HepG2 (cell line): ENCODE data around the gene CNR1. TPM values are rescaled to one million over a fixed set of nuclear protein-coding genes. Genes with fewer than 3 reads are reported as not detected.

Experiments used
- ATAC-seq: fragments of 200-7000 bp; cut with Tn5 transposase; 3 replicates; pipeline ENCODE4 v1.9.1; 2020; ENCODE audit warnings: mild to moderate bottlenecking, moderate library complexity
- BruUV-seq: library from RNA; stranded (reverse); fragments of 400-500 nt; replicated peaks from 2 replicates; lab custom pipeline; 2021; lab: Mats Ljungman, UMichigan
- CTCF ChIA-PET: fragments of 300-600 bp; formaldehyde crosslinking; extraction: SDS; loops from one replicate; lab custom pipeline; 2021; ENCODE audit warnings: low total read pairs, inconsistent platforms, low intra/inter-chr PET ratio; lab: Yijun Ruan, JAX
- POLR2A ChIA-PET: fragments of 350-600 bp; sonication (Branson Sonifier 250); formaldehyde crosslinking; loops from one replicate; lab custom pipeline; 2020; ENCODE audit warnings: antibody characterized with exemption, inconsistent platforms; lab: Yijun Ruan, JAX
- DNase-seq: peaks from one replicate; pipeline ENCODE4 v3.0.0-alpha.2; 2015; ENCODE audit warnings: low spot score
- FAIRE-seq: peaks from 3 replicates; lab custom pipeline; 2011; peaks lifted over from hg19 to GRCh38; lab: Jason Lieb, UNC
- H2AFZ ChIP-seq: one replicate; pipeline ENCODE4 v1.6.1; 2011; ENCODE audit warnings: low read length, inconsistent platforms
- H3K27ac ChIP-seq: fragments of 300-600 bp; 3 replicates; pipeline ENCODE4 v1.8.0; 2011; ENCODE audit warnings: mixed run types, mild to moderate bottlenecking, mixed read lengths, low read length, inconsistent platforms; ENCODE audit not compliant: insufficient read depth; ENCODE audit errors: extremely low read length
- H3K27me3 ChIP-seq, 2 experiments: fragments of 200-600 bp in 1 of 2; 2 replicates in 1 of 2; 3 replicates in 1 of 2; pipeline versions ENCODE4 v1.6.0 to v1.8.0; 2011; ENCODE audit warnings: low read length in 2 of 2, mild to moderate bottlenecking in 2 of 2, moderate library complexity in 2 of 2, inconsistent platforms in 1 of 2; ENCODE audit not compliant: insufficient read depth in 2 of 2, control insufficient read depth in 1 of 2
- H3K36me3 ChIP-seq, 2 experiments: fragments of 200-600 bp in 1 of 2; replicated peaks in 1 of 2; 2 replicates in 1 of 2; 3 replicates in 1 of 2; pipeline versions ENCODE4 v1.5.1 to v1.8.0; 2011; ENCODE audit warnings: low read length in 2 of 2, inconsistent platforms in 1 of 2; ENCODE audit not compliant: insufficient read depth in 2 of 2, control insufficient read depth in 1 of 2
- H3K4me1 ChIP-seq: 2 replicates; pipeline ENCODE4 v1.5.1; 2012; ENCODE audit warnings: low read length, inconsistent platforms; ENCODE audit not compliant: insufficient read depth
- H3K4me2 ChIP-seq: 2 replicates; pipeline ENCODE4 v1.6.0; 2011; ENCODE audit warnings: low read depth, low read length, inconsistent platforms
- H3K4me3 ChIP-seq, 3 experiments: fragments of 200-600 bp in 1 of 3; sonication (generic), shearing (Covaris generic) in 1 of 3; replicated peaks in 1 of 3; 2 replicates each; pipeline ENCODE4 v1.5.1; 2011 to 2016; ENCODE audit warnings: low read length in 3 of 3, inconsistent platforms in 2 of 3, low read depth in 2 of 3, mild to moderate bottlenecking in 2 of 3, control low read depth in 1 of 3, mixed read lengths in 1 of 3; ENCODE audit not compliant: insufficient read depth in 1 of 3
- H3K79me2 ChIP-seq: one replicate; pipeline ENCODE4 v1.6.1; 2011; ENCODE audit warnings: low read length, inconsistent platforms; ENCODE audit not compliant: insufficient read depth
- H3K9ac ChIP-seq: 2 replicates; pipeline ENCODE4 v1.6.0; 2011; ENCODE audit warnings: mild to moderate bottlenecking, low read depth, low read length, inconsistent platforms; ENCODE audit not compliant: insufficient read depth
- H3K9me3 ChIP-seq: 2 replicates; pipeline ENCODE4 v1.5.1; 2012; ENCODE audit warnings: mild to moderate bottlenecking, low read length
- H4K20me1 ChIP-seq: 2 replicates; pipeline ENCODE4 v1.6.0; 2011; ENCODE audit warnings: inconsistent platforms, mild to moderate bottlenecking, low read length, moderate library complexity; ENCODE audit not compliant: insufficient read depth
- ARNT2 ChIP-seq: sonication (generic); formaldehyde crosslinking; IDR thresholded peaks from 2 replicates; pipeline ENCODE4 v1.8.0; 2022; ENCODE audit warnings: mild to moderate bottlenecking, low read depth, missing genetic modification reagents, moderate library complexity
- ATF1 ChIP-seq: IDR thresholded peaks from 2 replicates; pipeline ENCODE4 v1.6.1; 2016; ENCODE audit warnings: mild to moderate bottlenecking, control low read depth
- CENPX ChIP-seq: sonication (generic); formaldehyde crosslinking; IDR thresholded peaks from 2 replicates; pipeline ENCODE4 v1.9.0; 2021; ENCODE audit warnings: mild to moderate bottlenecking, missing genetic modification reagents, moderate library complexity
- HHEX ChIP-seq: IDR thresholded peaks from 2 replicates; pipeline ENCODE4 v1.6.1; 2016; ENCODE audit warnings: control low read depth
- KAT8 ChIP-seq: IDR thresholded peaks from 2 replicates; pipeline ENCODE4 v1.6.1; 2016; ENCODE audit warnings: missing genetic modification reagents, missing compliant biosample characterization
- MATR3 ChIP-seq: sonication (generic); formaldehyde crosslinking; IDR thresholded peaks from 2 replicates; pipeline ENCODE4 v1.4.0; 2020; ENCODE audit warnings: missing genetic modification reagents
- ZFP91 ChIP-seq: sonication (generic); formaldehyde crosslinking; IDR thresholded peaks from 2 replicates; pipeline ENCODE4 v1.9.0; 2022; ENCODE audit warnings: missing genetic modification reagents, mild to moderate bottlenecking, borderline replicate concordance
- ZNF841 ChIP-seq: sonication (generic); formaldehyde crosslinking; IDR thresholded peaks from 2 replicates; pipeline ENCODE4 v1.8.1; 2023; ENCODE audit warnings: missing genetic modification reagents, borderline replicate concordance
- ZSCAN21 ChIP-seq: sonication (generic); formaldehyde crosslinking; IDR thresholded peaks from 2 replicates; pipeline ENCODE4 v1.8.0; 2022; ENCODE audit warnings: mild to moderate bottlenecking, missing genetic modification reagents, moderate library complexity, borderline replicate concordance
- WGBS: methylation state at CpG from one replicate; pipeline ENCODE4 v1.1.6; 2017; ENCODE audit warnings: low lambda C conversion rate; 5-methylcytosine and 5-hydroxymethylcytosine counted together
- in situ Hi-C: cut with HindIII; loops from 2 replicates; pipeline ENCODE4 v1.10.0; 2017; ENCODE audit warnings: low pct_unique_long_range_greater_than_20kb; ENCODE audit not compliant: extremely low pct_ligation_motif_present
- intact Hi-C: fragments of 100-400 bp; cut with micrococcal nuclease; formaldehyde crosslinking; loops from one replicate; pipeline ENCODE4 v1.10.0; 2022; ENCODE audit not compliant: unreplicated experiment
- polyA plus RNA-seq, 8 experiments: library from polyadenylated mRNA; depleted of rRNA in 3 of 8; stranded (reverse) in 7 of 8; unstranded in 1 of 8; fragments of >200 nt; fragmentation: Illumina TruSeq in 4 of 8; extraction: Trizol in 4 of 8; gene quantifications; 2 replicates each; pipeline versions ENCODE4 v1.2.1 to v1.2.3, GENCODE V29; 2011 to 2016; ENCODE audit warnings: low read depth in 4 of 8, missing spikeins in 1 of 8, mixed read lengths in 1 of 8; ENCODE audit not compliant: insufficient read depth in 1 of 8
- total RNA-seq, 5 experiments: library from RNA; depleted of rRNA; stranded (reverse); fragments of >200 nt; fragmentation: Illumina TruSeq; extraction: Trizol; gene quantifications; 2 replicates each; pipeline ENCODE4 v1.2.3, GENCODE V29; 2016; ENCODE audit warnings: low read depth in 1 of 5
- TF ChIP-seq, protein P1 (sequence below): IDR thresholded peaks from 2 replicates; pipeline ENCODE4 v1.6.1; 2016; ENCODE audit warnings: missing genetic modification reagents, missing compliant biosample characterization
- TF ChIP-seq, protein P2 (sequence below), 2 experiments: sonication (generic) in 1 of 2; formaldehyde crosslinking in 1 of 2; IDR thresholded peaks; 2 replicates each; pipeline versions ENCODE4 v1.4.0 to v1.6.1; 2016 to 2020; ENCODE audit warnings: borderline replicate concordance in 1 of 2, low read depth in 1 of 2, mild to moderate bottlenecking in 1 of 2, missing genetic modification reagents in 1 of 2
- TF ChIP-seq, protein P3 (sequence below): sonication (generic); formaldehyde crosslinking; IDR thresholded peaks from 2 replicates; pipeline ENCODE4 v1.4.0; 2020; ENCODE audit warnings: missing genetic modification reagents, borderline replicate concordance
- TF ChIP-seq, protein P4 (sequence below): sonication (generic); formaldehyde crosslinking; IDR thresholded peaks from 2 replicates; pipeline ENCODE4 v1.9.0; 2021; ENCODE audit warnings: missing genetic modification reagents, borderline replicate concordance

The CNR1 gene
- total and polyA plus RNA-seq, 2 of the 13 experiments (the other 11 are each of a cell fraction or from before 2014, with no cell fraction given) = not detected

- Histone ChIP-seq H3K27me3 (peaks cover 8 to 54% of the 10 kb centered on the region in 2 experiments), H3K9ac (no peak overlapping the region), H2AFZ (no peak overlapping the region), H3K36me3 (no peaks in the 10 kb centered on the region), H3K4me1 (peaks cover 4% of the 10 kb centered on the region; the same call in 1 of the 2 replicates), H4K20me1 (no peaks in the 10 kb centered on the region), H3K79me2 (no peaks in the 10 kb centered on the region), H3K4me2 (peak overlapping the region; percentile 65), H3K9me3 (no peaks in the 10 kb centered on the region), H3K27ac (no peak overlapping the region), H3K4me3 (peak overlapping the region in 1 of 3 experiments; percentile 64; a peak in 1 of 6 replicates)
- POLR2A ChIA-PET = no interaction called here
- CTCF ChIA-PET = no interaction called here
- DNase-seq = no peak
- BruUV-seq = no TSS peak
- intact Hi-C loops (no loop called here), in situ Hi-C loops (no loop called here)
- 30% methylated on average over 33 of the region's 40 CpGs for WGBS
- no peak for ATAC-seq
- FAIRE-seq = no peak
- TF ChIP-seq, protein P1, sequence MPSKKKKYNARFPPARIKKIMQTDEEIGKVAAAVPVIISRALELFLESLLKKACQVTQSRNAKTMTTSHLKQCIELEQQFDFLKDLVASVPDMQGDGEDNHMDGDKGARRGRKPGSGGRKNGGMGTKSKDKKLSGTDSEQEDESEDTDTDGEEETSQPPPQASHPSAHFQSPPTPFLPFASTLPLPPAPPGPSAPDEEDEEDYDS = no peak
- TF ChIP-seq ZSCAN21 (CRISPR knock-in tag) (no peak), ZFP91 (CRISPR knock-in tag) (no peak), MATR3 (CRISPR knock-in tag) (no peak), HHEX (CRISPR knock-in tag) (no peak), ARNT2 (CRISPR knock-in tag) (no peak), CENPX (CRISPR knock-in tag) (no peak), ATF1 (CRISPR knock-in tag) (no peak), ZNF841 (CRISPR knock-in tag) (no peak), KAT8 (no peak)
- TF ChIP-seq, protein P2, sequence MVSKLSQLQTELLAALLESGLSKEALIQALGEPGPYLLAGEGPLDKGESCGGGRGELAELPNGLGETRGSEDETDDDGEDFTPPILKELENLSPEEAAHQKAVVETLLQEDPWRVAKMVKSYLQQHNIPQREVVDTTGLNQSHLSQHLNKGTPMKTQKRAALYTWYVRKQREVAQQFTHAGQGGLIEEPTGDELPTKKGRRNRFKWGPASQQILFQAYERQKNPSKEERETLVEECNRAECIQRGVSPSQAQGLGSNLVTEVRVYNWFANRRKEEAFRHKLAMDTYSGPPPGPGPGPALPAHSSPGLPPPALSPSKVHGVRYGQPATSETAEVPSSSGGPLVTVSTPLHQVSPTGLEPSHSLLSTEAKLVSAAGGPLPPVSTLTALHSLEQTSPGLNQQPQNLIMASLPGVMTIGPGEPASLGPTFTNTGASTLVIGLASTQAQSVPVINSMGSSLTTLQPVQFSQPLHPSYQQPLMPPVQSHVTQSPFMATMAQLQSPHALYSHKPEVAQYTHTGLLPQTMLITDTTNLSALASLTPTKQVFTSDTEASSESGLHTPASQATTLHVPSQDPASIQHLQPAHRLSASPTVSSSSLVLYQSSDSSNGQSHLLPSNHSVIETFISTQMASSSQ (IDR thresholded peaks at IDR 0.05; ENCODE audit: low read depth) = no peak
- TF ChIP-seq, protein P2 (CRISPR knock-in tag; IDR thresholded peaks at IDR 0.05; ENCODE audit: borderline replicate concordance) = no peak
- TF ChIP-seq, protein P3, sequence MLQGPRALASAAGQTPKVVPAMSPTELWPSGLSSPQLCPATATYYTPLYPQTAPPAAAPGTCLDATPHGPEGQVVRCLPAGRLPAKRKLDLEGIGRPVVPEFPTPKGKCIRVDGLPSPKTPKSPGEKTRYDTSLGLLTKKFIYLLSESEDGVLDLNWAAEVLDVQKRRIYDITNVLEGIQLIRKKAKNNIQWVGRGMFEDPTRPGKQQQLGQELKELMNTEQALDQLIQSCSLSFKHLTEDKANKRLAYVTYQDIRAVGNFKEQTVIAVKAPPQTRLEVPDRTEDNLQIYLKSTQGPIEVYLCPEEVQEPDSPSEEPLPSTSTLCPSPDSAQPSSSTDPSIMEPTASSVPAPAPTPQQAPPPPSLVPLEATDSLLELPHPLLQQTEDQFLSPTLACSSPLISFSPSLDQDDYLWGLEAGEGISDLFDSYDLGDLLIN (CRISPR knock-in tag) = no peak
- TF ChIP-seq, protein P4, sequence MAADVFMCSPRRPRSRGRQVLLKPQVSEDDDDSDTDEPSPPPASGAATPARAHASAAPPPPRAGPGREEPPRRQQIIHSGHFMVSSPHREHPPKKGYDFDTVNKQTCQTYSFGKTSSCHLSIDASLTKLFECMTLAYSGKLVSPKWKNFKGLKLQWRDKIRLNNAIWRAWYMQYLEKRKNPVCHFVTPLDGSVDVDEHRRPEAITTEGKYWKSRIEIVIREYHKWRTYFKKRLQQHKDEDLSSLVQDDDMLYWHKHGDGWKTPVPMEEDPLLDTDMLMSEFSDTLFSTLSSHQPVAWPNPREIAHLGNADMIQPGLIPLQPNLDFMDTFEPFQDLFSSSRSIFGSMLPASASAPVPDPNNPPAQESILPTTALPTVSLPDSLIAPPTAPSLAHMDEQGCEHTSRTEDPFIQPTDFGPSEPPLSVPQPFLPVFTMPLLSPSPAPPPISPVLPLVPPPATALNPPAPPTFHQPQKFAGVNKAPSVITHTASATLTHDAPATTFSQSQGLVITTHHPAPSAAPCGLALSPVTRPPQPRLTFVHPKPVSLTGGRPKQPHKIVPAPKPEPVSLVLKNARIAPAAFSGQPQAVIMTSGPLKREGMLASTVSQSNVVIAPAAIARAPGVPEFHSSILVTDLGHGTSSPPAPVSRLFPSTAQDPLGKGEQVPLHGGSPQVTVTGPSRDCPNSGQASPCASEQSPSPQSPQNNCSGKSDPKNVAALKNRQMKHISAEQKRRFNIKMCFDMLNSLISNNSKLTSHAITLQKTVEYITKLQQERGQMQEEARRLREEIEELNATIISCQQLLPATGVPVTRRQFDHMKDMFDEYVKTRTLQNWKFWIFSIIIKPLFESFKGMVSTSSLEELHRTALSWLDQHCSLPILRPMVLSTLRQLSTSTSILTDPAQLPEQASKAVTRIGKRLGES (CRISPR knock-in tag) = no peak
Measured at GRCh38 chr6:88167352-88167937, 1.3 kb upstream of the CNR1 start.
